Stimulated activated CD8-positive, alpha-beta memory T cell treated with anti-CD3 and anti-CD28 coated beads, Interleukin-15, amount 100 ng/mL, for 48 hours (primary cell): Measurements from ENCODE around the gene HMGN1.
"Not testable (repeated sequence)": the region's sequence is repeated elsewhere in the genome, so short reads cannot be mapped to it uniquely, and the experiment has no call there.

Experiments used
- DNase-seq, 2 donors: peaks; one replicate each; pipeline ENCODE4 v3.0.0-alpha.2; 2020; ENCODE audit warnings: low read depth in 2 of 2

The HMGN1 gene

GRCh38 chr21:39348355-39349210 is at the start of gene HMGN1:
HMGN1 (minus strand) TSS chr21:39349088; CDS start chr21:39348917, 171 bp downstream.
- DNase-seq, result peak; percentile 80 to 85

- no peak for DNase-seq
These were observed 48.9 kb upstream of the HMGN1 start for GRCh38 chr21:39397646-39398385.

- DNase-seq, result no peak
These were observed 44.1 kb upstream of the HMGN1 start for GRCh38 chr21:39392981-39393380.

- no peak for DNase-seq
These were observed 41.4 kb upstream of the HMGN1 start for GRCh38 chr21:39390212-39390765.

- DNase-seq, result no peak
These were observed 39.9 kb upstream of the HMGN1 start for GRCh38 chr21:39388811-39389155.

GRCh38 chr21:39388038-39388810 is 39.3 kb upstream of the HMGN1 start:
- peak; percentile 78 to 79 for DNase-seq

- DNase-seq, result peak; percentile 82 to 88
These were observed 38.7 kb upstream of the HMGN1 start for GRCh38 chr21:39387461-39388037.

GRCh38 chr21:39386899-39387298 is 38.0 kb upstream of the HMGN1 start:
- DNase-seq, result no peak

- no peak for DNase-seq
These were observed 37.3 kb upstream of the HMGN1 start for GRCh38 chr21:39386194-39386593.

- DNase-seq, result peak; percentile 57 to 73
These were observed 36.6 kb upstream of the HMGN1 start for GRCh38 chr21:39385299-39386145.

GRCh38 chr21:39384674-39385298 is 35.9 kb upstream of the HMGN1 start:
- DNase-seq, result no peak

GRCh38 chr21:39382096-39382495 is 33.2 kb upstream of the HMGN1 start:
- not testable (repeated sequence) for DNase-seq

- DNase-seq, result no peak
These were observed 32.1 kb upstream of the HMGN1 start for GRCh38 chr21:39381009-39381408.

GRCh38 chr21:39379986-39380891 is 31.4 kb upstream of the HMGN1 start:
- peak; percentile 93 for DNase-seq

GRCh38 chr21:39377444-39378050 is 28.7 kb upstream of the HMGN1 start:
- no peak for DNase-seq

- no peak for DNase-seq
These were observed 26.6 kb upstream of the HMGN1 start for GRCh38 chr21:39375446-39375845.

GRCh38 chr21:39374046-39374445 is 25.2 kb upstream of the HMGN1 start:
- DNase-seq, result no peak

GRCh38 chr21:39373634-39374033 is 24.7 kb upstream of the HMGN1 start:
- DNase-seq, result no peak

GRCh38 chr21:39369896-39370288 is 21.0 kb upstream of the HMGN1 start:
- DNase-seq, result not testable (repeated sequence)
